T47D (cell line): ENCODE data around the gene ARL15.
A peak's percentile ranks its signal among the peaks of the same experiment; 100 is the strongest.
"Not testable (repeated sequence)": the region's sequence is repeated elsewhere in the genome, so short reads cannot be mapped to it uniquely, and the experiment has no call there.

Experiments used
- DNase-seq, 2 experiments: peaks; one replicate each; pipeline versions ENCODE4 v3.0.0 to v3.0.0-alpha.2; 2011 to 2012; ENCODE audit warnings: low read depth in 1 of 2, low spot score in 1 of 2
- JUND ChIP-seq: IDR thresholded peaks from 2 replicates; pipeline ENCODE4 v1.6.1; 2012; ENCODE audit warnings: low read depth
- in situ Hi-C: cut with HindIII; loops from 2 replicates; pipeline ENCODE4 v1.10.0; 2016; ENCODE audit warnings: low sequenced_read_pairs, low pct_unique_long_range_greater_than_20kb

ARL15 gene

GRCh38 chr5:53882006-53882675 lies 428.2 kb downstream of the ARL15 start:
- in situ Hi-C loops: no loop called here

GRCh38 chr5:53879708-53880323 lies 430.6 kb downstream of the ARL15 start:
- in situ Hi-C loops: no loop called here
- TF ChIP-seq JUND: no peak
- DNase-seq: no peak

More at GRCh38 chr5:53882006-53882675, 428.2 kb downstream of the ARL15 start:
- DNase-seq: no peak
- TF ChIP-seq JUND: no peak

GRCh38 chr5:53878015-53878414 lies 432.4 kb downstream of the ARL15 start:
- in situ Hi-C loops: no loop called here
- no peak for DNase-seq
- TF ChIP-seq JUND: no peak

GRCh38 chr5:53877243-53877642 lies 433.1 kb downstream of the ARL15 start:
- DNase-seq: no peak
- in situ Hi-C loops: no loop called here
- TF ChIP-seq JUND: no peak

GRCh38 chr5:53874409-53874808 lies 436.0 kb downstream of the ARL15 start:
- in situ Hi-C loops: no loop called here
- no peak for TF ChIP-seq JUND
- DNase-seq: peak in 1 of 2 experiments; percentile 29

- in situ Hi-C loops: no loop called here
- TF ChIP-seq JUND: no peak
- DNase-seq: no peak
These were observed 437.1 kb downstream of the ARL15 start for GRCh38 chr5:53873235-53873634.

- in situ Hi-C loops: no loop called here
These were observed 438.6 kb downstream of the ARL15 start for GRCh38 chr5:53871775-53872174.

GRCh38 chr5:53871050-53871449 lies 439.3 kb downstream of the ARL15 start:
- peak in 1 of 2 experiments; percentile 43 for DNase-seq
- in situ Hi-C loops: no loop called here
- no peak for TF ChIP-seq JUND

More at GRCh38 chr5:53871775-53872174, 438.6 kb downstream of the ARL15 start:
- TF ChIP-seq JUND: no peak
- no peak for DNase-seq

GRCh38 chr5:53858700-53859456 lies 451.5 kb downstream of the ARL15 start:
- no peak for TF ChIP-seq JUND
- in situ Hi-C loops: no loop called here

GRCh38 chr5:53856506-53856905 lies 453.9 kb downstream of the ARL15 start:
- in situ Hi-C loops: no loop called here
- no peak for TF ChIP-seq JUND
- DNase-seq: no peak

More at GRCh38 chr5:53858700-53859456, 451.5 kb downstream of the ARL15 start:
- DNase-seq: no peak

GRCh38 chr5:53836851-53837430 lies 473.4 kb downstream of the ARL15 start:
- in situ Hi-C loops, DNase-seq: not testable (repeated sequence)

- in situ Hi-C loops: no loop called here
- TF ChIP-seq JUND: no peak
- DNase-seq: no peak
These were observed 475.9 kb downstream of the ARL15 start for GRCh38 chr5:53834500-53834899.
